ENCODE results near the gene SETDB2. TPM values are rescaled to one million over a fixed set of nuclear protein-coding genes. Genes with fewer than 3 reads are reported as not detected.

Gene SETDB2
- total and polyA plus RNA-seq, 2 of the 4 experiments (the other 2 are of a cell fraction), result 4.3 to 5.7 TPM

GRCh38 chr13:49464085-49464484 is 20.0 kb downstream of the SETDB2 start:
- no peak overlapping the region for H4K8ac ChIP-seq (ENCODE audit: low read depth in 2 of 2, low read length in 2 of 2)
- ATAC-seq (ENCODE audit: low read depth), result no peak
- peaks cover 14% of the 10 kb centered on the region for H3K9me3 ChIP-seq (ENCODE audit: control insufficient read depth, insufficient read depth, low read length)
- ChIA-PET POLR2A (ENCODE audit: unreplicated experiment) (no interaction called here), CTCF (no interaction called here)
- intact Hi-C loops (cut with micrococcal nuclease) (no loop called here), dilution Hi-C loops (cut with HindIII; ENCODE audit: low sequenced_read_pairs, unreplicated experiment) (no loop called here), in situ Hi-C loops (cut with MboI; ENCODE audit: low sequenced_read_pairs) (no loop called here)
- H3K79me1 ChIP-seq (ENCODE audit: low read depth in 1 of 2, low read length in 2 of 2), result peaks cover 0 to 12% of the 10 kb centered on the region in 2 experiments; a peak in 2 of 4 replicates
- no peak overlapping the region for H3K4me2 ChIP-seq (ENCODE audit: low read depth, low read length)
- WGBS, 2 experiments (ENCODE audit: extremely low coverage in 2 of 2, insufficient read length in 1 of 2), result no CpG with 5 or more reads among the region's 1 CpG
- H2AK9ac ChIP-seq (replicated peaks; ENCODE audit: low read depth, low read length, poor library complexity), result no peak overlapping the region
- H2BK120ac ChIP-seq (ENCODE audit: low read depth, low read length), result no peak overlapping the region
- H3K27me3 ChIP-seq (ENCODE audit: control insufficient read depth, insufficient read depth, low read length), result no peaks in the 10 kb centered on the region
- H3K23ac ChIP-seq (ENCODE audit: low read depth, low read length), result no peak overlapping the region
- 0 out of 2 replicates have a peak overlapping the region, but pooled peaks have one; percentile 29 for H4K5ac ChIP-seq (ENCODE audit: low read depth, low read length)
- no peak overlapping the region for H2BK15ac ChIP-seq (ENCODE audit: low read depth, low read length)
- no peak overlapping the region for H2AFZ ChIP-seq (replicated peaks; ENCODE audit: low read length, poor library complexity)
- TF ChIP-seq BHLHE40 (IDR thresholded peaks at IDR 0.05; ENCODE audit: low read depth, low read length), result no peak
- TF ChIP-seq, protein P1, sequence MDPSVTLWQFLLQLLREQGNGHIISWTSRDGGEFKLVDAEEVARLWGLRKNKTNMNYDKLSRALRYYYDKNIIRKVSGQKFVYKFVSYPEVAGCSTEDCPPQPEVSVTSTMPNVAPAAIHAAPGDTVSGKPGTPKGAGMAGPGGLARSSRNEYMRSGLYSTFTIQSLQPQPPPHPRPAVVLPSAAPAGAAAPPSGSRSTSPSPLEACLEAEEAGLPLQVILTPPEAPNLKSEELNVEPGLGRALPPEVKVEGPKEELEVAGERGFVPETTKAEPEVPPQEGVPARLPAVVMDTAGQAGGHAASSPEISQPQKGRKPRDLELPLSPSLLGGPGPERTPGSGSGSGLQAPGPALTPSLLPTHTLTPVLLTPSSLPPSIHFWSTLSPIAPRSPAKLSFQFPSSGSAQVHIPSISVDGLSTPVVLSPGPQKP (IDR thresholded peaks at IDR 0.05; ENCODE audit: borderline replicate concordance, low read depth, low read length), result no peak
- no peak for TF ChIP-seq RFX5 (IDR thresholded peaks at IDR 0.05; ENCODE audit: low read depth, low read length)
- TF ChIP-seq CTCF (conservative IDR thresholded peaks at IDR 0.05; ENCODE audit: low read depth, low read length), result no peak
- no peak for TF ChIP-seq MAFK (IDR thresholded peaks at IDR 0.05; ENCODE audit: low read depth, low read length)
- TF ChIP-seq NFE2L2 (IDR thresholded peaks at IDR 0.05; ENCODE audit: low read depth, low read length), result no peak
- no peak for TF ChIP-seq CEBPB (IDR thresholded peaks at IDR 0.05; ENCODE audit: low read depth, low read length)
- no peak for TF ChIP-seq USF2 (IDR thresholded peaks at IDR 0.05; ENCODE audit: low read depth, low read length)
- no peak for TF ChIP-seq MAZ (IDR thresholded peaks at IDR 0.05; ENCODE audit: borderline replicate concordance, low read depth, low read length)
- peak overlapping the region; percentile 52; the same call in 1 of the 2 replicates for H3K18ac ChIP-seq (ENCODE audit: low read depth, low read length)
- no peak overlapping the region; the same call in 1 of the 2 replicates for H3K27ac ChIP-seq (ENCODE audit: insufficient read depth, low read length)
- no peak overlapping the region for H3K56ac ChIP-seq (ENCODE audit: extremely low read depth, insufficient read depth, low read length)
- H4K91ac ChIP-seq (ENCODE audit: insufficient read depth, low read depth, low read length), result no peak overlapping the region
- H3K9me1 ChIP-seq (ENCODE audit: insufficient read depth, low read length), result peaks cover 7% of the 10 kb centered on the region; the same call in 1 of the 2 replicates
- peaks cover 23% of the 10 kb centered on the region for H3K36me3 ChIP-seq (ENCODE audit: control insufficient read depth, insufficient read depth, low read length)
- DNase-seq, result no peak
- no peaks in the 10 kb centered on the region for H3K4me1 ChIP-seq (ENCODE audit: control insufficient read depth, insufficient read depth, low read length)
- no peaks in the 10 kb centered on the region for H4K20me1 ChIP-seq (ENCODE audit: insufficient read depth, low read length)
- no peak overlapping the region for H3K14ac ChIP-seq (replicated peaks; ENCODE audit: low read depth, low read length)
- H3K9ac ChIP-seq (ENCODE audit: low read depth, low read length), result no peak overlapping the region
- no peak overlapping the region for H2BK5ac ChIP-seq (ENCODE audit: low read depth, low read length, poor library complexity, severe bottlenecking)
- BruUV-seq (replicated peaks), result no TSS peak
- no peak overlapping the region for H2AK5ac ChIP-seq (ENCODE audit: low read depth, low read length)
- H3K4ac ChIP-seq (ENCODE audit: low read depth, low read length), result no peak overlapping the region
- H2BK20ac ChIP-seq (ENCODE audit: low read depth, low read length), result no peak overlapping the region
- H3K4me3 ChIP-seq (ENCODE audit: insufficient read depth, low read depth, low read length), result no peak overlapping the region

All from IMR-90 (cell line).